ENCODE results near the gene LRRN4.
A peak's percentile ranks its signal among the peaks of the same experiment; 100 is the strongest.

LRRN4 gene

DNA sequence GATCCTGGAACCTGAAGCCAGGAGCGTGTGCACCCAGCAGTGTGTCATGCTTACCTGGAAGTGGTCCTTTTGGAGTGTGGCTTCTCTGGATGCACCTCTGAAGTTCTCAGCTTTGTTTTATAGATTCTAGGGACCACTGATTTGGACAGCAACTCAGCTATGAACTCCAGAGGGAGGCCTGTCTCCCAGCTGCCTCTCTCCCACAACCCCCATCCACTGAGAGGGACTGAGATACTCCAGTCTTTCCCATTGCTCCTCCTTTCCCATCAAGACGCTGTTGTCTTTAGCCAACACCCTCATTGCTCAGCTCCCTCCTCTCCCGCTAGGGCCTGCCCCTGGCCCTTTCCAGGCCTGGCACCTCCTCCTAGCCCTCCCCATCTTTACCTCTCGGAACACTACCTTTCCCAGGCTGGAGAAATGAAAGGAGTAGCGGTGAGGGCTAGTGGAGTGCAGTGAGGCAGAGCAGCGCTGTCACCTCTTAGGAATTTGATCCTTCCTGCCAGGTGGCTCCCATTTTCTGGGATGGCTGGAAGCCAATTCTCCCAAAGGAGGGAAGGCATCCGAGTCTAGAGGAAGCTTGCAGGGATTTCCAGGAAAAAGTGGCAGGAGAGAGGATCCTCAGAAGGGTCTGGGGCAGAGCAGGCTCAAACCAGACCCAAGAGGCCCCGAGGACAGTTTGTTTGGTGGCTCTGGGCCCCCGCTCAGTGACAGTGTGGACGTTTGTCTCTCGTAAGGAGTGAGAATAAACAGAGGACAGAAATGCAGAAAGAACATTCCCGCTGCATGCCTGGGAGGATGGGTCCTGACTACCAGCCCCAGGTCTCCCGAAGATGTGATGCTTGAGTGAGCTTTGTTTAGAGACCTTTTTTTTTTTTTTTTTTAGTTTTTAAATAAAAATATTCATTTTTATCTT is at the start of gene LRRN4:
Gene LRRN4 (minus strand): TSS at position 285 of the 913 bp plus-strand sequence. CDS start 1,261 bp downstream, outside the sequence.
- peak; percentile 49 to 75 for DNase-seq

DNA sequence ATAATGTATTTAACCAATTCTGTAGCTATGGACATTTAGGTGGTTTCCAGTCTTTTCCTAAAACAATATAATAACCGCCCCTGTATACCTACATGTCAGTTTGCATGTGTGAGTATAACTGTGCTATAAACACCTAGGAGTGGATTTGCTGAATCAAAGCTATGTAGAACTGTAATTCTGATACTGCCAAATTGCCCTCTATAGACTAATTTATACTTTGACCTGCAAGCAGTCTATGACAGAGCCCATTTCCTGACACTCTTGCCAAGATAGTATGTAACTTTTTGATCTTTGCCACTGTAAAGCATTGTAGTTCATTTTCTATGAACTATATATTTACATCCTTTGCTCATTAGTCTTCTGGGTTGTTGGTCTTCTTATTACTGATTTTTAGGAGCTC is 49.4 kb upstream of the LRRN4 start:
- no peak for DNase-seq

DNA sequence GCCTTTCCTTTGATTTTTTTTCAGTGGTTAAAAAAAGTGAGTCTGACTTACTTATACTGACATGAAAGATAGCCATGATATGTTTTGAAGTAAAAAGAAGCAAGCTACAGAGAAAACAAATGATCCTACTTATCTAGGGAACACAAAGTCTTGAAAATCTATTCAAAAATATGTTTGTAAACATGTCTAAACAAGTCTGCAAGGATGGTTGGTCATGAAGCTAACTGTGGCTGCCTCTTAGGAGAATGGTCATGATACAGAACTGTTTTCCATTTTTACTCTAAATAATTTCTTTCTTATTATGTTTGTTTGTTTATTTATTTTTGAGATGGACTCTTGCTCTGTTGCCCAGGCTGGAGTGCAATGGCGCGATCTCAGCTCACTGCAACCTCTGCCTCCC is 47.5 kb upstream of the LRRN4 start:
- no peak for DNase-seq

DNA sequence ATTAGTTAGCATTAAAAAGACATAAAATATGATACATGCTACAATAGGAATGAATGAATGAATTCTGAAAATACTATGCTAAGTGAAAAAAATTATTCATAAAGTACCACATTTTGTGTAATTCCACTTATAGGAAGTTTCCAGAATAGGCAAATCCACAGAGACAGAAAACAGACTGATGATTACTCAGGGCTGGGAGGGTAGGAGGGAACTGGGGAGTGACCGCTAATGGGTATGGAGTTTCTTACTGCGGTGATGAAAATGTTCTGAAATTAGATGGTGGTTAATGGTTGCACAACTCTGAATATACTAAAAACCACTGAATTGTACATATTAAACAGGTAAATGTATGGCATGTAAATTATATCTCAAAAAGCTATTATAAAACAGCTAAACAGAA is 46.4 kb upstream of the LRRN4 start:
- no peak for DNase-seq

DNA sequence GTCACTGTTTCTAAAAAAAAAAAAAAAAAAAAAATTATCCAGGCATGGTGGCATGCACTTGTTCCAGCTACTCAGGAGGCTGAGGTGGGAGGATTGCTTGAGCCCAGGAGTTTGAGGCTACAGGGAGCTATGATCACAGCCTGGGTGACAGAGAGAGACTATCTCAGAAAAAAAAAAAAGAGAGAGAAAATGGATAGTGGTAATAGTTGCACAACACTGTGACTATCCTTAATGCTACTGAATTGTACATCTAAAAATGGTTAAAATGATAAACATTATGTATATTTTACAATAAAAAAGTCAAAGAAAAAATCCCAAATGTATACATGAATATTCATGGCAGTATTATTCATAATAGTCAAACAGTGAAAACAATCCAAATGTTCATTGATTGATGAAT is 46.0 kb upstream of the LRRN4 start:
- no peak for DNase-seq

DNA sequence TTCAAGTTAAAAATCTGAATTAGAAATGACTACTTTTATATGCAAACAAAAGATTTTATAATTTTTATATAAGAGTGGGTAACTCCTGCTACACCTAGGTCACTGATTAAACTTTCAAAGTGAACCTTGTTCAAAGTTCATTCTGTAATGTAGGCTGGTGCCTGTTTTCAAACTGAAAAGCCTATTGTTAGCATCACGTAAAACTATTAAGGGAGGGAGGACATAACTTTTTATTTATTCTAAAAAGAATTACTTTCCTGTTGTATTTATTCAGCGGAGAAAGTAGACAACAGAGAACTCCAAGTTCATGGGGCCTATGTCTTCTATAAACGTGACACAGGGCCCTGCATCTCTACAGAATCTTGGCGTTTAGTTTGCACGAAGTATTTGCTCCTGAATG is 41.5 kb upstream of the LRRN4 start:
- no peak for DNase-seq

DNA sequence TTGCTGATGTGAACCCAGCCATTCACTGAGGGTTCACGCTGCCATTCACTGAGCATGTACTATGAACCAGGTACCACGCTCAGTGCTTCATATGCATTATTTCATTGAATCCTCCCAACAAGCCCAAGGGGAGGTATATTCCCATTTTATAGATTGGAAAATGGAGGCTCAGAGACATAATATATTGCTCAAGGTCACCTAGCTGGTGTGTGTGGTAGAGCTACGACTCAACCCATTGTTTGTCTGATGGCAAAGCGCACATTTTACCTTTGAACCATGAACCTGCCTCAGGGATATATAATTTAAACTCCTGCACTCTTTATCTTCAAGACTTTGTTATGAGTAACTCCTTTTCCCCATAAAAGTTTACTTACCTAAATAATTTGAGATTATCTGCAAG is 40.7 kb upstream of the LRRN4 start:
- DNase-seq = no peak

DNA sequence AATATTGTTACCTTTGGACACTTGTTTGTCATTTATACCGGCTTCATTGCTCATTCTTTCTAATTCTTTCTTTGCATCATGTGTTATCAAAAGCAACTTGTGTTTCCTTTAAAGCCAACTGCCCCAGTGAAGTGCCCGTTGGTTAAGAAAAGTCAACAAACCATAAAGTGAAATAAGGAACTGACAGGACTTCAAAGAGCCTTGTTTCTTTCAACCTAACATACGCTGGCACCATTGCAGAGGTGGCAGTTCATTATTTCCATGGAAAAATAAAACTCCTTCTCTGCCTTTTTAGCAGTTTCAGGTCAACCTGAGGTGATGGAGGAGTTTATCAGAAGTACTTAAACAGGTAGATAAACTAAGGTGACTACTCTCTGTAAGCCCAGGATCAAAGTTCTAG is 40.2 kb upstream of the LRRN4 start:
- DNase-seq = no peak

DNA sequence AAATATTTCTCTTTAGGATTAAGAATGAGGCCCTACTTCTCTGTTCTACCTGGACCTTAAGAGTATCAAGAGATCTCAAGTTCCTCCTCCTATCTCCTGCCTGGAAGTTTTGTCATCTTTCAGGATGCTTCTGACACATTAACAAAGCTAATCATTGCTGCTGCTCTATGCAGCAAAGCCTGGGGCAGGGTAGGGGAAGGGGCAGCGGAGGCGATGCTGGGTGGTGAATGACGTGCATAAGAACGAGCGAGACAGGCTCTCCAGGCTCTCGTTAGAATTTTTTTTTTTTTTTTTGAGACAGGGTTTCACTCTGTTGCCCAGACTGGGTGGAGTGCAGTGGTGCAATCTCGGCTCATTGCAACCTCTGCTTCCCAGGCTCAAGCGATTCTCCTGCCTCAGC is 37.8 kb upstream of the LRRN4 start:
- DNase-seq = no peak

DNA sequence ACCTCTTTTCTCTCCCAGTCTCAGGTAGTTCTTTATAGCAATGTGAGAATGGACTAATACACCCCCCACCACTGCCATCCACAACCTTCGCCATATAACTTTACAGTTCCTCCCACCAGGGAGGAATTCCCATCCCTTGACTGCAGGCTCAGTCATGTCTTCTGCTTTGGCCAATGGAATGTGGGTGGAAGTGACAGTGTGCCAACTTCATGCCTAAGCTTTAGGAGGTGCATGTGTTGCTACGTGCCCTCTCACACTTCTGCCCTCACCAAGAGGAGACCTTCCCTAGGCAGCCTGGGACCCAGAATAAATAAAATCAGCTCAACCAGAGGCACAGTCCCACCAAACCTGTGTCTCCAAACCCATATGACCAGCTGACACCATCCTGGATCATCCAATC is 33.0 kb upstream of the LRRN4 start:
- DNase-seq = no peak

DNA sequence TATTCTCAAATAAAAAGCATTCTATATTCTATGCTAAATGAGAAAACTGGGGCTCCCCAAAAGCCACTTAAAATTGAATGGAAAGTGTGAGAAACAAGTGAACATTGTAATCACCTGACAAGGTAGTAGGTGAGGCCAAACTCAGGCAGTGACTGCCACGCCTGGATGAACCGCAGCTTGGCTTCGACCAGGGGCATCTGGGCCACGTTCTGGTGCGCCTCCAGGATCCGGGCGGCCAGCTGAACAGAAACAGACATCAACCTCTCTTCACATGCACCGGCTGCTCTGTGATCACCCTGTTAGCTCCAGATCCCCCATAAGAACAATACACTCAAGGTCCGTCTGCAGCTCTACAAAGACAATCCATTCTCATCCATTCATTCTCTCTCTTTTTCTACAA is 30.1 kb upstream of the LRRN4 start:
- DNase-seq = no peak

DNA sequence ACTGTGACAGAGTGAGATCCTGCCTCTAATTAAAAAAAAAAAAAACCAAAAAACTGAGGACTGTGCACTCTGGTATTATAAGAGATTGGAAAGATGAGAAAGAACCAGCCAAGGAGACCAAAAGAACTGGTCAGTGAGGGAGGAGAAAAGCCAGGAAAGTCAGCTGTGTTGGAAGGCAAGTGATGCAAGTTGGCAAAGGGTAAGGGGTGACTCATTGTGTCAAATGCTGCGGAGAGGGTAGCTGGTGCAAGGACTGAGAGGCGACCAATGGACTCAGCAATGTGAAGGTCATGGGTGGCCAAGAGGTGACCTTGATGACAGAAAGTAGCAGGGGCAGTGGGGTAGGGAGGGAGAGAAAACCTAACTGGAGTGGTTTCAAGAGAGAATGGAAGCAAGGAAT is 27.4 kb upstream of the LRRN4 start:
- DNase-seq = no peak

DNA sequence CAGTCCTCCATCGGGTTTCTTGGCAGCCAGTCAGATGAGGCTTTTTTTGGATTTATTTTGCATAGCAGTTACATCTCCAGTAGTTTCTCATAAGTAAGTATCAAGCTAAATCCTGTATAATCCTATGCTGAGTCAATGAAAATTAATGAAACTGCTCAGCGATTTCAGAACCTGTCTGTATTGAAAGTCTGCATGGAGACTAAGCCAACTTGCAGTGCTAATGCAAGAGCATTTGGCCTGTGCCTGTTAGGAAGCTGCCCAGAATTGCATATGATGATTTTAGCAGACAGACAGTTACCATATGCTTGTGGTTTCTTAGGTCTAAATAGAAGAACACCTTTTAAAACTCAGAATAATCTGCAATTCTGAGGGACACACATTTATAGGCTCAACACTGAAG is 25.2 kb upstream of the LRRN4 start:
- DNase-seq = no peak

DNA sequence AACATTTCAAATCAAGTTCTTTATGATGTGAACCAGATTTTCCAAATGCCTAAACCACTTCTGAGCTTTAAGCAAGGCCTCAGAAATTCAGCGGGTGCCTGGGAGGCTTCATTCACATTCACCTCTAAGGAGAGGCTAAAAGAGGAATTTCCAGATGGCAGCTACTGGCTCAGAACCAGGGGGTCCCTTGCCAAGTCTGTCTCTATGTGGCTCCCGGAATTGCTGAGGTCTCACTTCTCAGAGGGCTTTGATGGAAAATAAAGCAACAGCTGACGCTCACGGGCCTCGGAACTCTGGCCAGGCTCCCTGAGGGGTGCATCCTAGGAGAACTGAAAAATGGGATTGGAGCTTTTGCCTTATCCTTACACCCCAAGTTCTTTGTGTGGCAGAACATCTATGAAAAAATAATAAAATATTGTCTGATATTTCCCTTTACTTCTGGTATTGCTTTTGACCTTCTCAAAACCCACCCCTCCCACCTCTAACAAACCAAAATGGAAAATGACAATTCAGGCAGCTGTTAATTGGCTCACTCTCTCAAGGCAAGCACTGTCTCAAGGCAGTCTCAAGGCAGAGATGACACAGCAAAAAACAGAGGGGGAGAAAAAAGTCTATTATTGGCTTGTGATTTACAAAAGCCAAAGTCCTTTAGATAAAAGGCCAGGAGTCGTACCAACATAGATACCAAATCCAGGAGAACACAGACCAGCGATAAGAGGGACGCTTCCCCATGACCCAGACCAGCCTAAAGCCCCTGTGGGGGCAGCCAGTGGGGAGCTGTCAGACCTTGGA is 21.8 kb upstream of the LRRN4 start:
- no peak for DNase-seq

DNA sequence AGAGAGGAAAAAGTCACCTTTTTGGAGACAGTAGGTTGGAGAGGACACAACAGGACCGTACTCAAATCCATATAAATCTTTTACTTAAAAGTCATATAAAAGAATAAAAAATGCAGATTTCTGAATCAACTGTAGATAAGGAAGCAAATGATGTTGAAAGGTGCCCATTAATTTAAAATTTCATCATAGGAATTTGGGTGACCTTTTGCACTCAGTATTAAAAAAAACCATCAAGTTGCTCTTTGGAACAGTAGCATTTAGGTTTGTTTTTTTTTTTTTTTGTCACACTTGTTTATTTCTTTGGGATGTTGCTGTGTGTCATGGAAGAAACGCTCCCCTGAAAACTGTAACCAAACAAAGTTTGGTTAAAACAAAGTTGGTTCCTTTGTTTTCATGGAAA is 20.9 kb upstream of the LRRN4 start:
- DNase-seq = no peak

DNA sequence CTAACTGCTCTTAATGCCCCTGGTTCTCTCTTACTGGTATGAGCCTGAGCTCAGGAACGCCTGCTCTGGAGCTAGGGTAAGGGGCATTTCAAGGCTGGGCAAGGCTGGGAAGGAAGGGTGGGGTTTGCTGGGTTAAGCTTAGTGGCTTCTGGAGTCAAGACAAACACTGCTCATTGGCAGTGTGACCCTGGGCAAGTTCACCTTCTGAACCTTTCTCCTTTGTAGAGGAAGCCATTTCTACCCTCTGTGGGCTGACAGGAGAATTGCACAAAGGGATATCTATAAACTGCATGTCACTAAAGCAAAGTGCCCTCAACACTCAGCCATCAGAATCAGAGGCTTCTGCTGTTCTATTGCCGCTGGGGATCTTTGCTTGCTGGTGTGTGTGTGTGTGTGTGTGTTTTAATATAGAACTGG is 20.3 kb upstream of the LRRN4 start:
- DNase-seq = peak in 1 of 2 experiments; percentile 21

DNA sequence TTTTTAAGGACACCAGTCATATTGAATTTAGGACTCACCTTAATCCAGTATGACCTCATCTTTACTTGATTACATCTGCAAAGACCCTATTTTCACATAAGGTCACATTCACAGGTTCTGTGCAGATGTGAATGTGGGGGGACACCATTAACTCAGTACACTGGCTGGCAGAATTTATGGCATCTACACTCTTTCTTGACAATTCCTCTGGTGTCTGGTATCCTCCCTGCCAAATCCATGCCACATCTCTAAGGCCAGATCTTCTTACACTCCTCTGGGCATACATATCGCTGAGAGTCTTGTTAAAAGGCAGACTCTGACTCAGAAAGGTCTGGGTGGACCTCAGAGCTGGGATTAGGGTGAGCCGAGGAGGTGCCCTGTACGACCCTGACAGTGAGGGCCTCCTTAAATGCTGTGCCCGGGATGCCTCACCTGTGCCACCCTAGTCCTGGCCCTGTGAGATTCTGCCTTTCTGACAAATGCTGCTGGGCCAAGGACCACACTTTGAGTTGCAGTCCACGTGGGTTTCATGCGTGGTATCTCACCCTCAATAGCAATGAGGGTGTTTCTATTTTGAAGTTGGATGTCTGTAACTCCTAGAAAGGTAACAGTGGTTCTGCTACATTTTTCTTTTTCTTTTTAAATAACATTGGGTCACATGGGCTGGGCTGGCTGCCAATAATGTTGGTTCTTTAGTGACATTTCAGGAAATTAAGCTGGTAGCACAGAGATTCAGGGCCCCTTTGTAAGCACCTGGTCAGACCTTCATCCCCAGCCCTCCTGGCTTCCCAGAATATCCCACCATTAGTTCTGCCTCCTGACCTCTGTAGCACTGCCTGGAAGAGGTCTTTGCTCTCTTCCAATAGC is 17.2 kb upstream of the LRRN4 start:
- no peak for DNase-seq

DNA sequence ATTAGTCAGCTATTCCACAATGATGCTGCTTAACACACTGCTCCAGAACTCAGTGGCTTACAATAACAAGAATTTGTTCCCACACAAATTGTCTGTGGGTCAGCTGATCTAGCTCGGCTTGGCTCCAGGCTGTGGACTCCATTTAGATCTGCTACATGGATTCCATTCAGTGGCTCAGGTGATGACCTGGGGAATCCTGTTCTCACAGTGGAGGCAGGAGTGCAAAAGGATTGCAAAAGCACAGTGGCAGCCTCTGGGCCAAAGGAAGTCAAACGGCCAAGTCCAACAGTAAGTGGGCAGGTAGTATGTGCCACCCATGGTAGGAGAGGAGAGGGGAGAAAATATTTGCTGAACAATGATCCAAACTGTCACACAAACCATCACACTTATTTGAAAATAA is 15.8 kb upstream of the LRRN4 start:
- no peak for DNase-seq

DNA sequence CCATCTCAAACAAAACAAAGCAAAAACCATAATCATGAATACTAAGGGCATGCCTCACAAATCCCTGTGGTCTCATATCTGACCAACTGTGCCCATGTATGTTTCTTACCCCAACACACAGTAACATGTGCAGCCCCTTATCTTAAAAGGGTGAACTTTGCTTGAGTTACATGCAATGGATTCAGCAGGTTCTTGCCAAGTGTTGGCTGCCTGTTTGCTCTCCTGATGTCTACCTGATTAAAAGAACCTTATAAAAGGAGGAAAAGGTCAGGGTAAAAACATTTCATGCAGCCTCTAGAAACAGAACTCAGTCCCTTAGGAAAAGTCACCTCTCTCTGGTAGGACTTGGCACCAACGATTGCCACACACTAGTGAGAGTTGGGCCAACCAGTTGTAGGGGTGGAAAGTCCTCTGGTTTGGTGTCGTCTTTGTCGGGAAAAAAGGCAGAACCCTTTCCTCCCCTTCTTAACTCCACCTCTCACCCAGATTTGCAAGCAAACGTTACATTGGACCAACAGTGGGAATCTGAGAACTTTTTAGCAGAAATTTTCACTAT is 14.0 kb upstream of the LRRN4 start:
- no peak for DNase-seq

DNA sequence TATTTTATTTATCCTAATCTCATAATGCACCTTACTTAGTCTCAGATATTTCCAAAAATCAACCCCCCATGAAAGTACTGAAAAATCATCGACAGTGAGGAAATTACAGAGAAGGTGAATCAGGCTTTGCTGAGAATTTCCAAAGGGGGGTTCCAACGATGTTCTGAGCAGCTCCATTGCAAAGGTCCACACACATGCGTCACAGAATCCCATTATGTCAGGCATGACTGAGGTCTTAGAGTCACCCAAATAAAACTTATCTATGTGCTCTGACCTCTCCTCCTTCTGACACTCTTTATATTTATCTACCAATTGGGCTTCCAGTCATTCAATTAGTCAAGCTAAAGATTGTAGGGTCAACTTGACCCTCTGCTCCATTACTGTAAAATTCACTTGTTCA is 12.7 kb upstream of the LRRN4 start:
- DNase-seq = no peak

DNA sequence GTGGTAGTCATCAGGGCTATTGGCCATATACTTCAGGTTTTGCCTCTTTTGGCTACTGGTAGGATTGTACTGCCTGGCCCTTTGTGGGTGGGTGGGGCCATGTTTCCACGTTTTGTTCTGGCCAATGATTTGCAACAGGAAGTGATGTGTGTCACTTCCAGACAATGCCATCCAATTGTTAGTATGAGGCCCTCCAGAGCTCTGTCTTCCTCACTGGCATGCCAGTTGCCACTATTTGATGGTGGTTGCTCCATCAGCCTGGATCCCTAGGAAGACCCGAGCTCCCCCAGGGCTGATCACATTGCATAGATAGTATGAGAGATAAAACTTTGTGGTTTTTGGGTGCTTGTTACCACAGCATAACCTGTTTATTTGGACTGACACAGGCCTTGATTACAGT is 7.7 kb upstream of the LRRN4 start:
- no peak for DNase-seq

DNA sequence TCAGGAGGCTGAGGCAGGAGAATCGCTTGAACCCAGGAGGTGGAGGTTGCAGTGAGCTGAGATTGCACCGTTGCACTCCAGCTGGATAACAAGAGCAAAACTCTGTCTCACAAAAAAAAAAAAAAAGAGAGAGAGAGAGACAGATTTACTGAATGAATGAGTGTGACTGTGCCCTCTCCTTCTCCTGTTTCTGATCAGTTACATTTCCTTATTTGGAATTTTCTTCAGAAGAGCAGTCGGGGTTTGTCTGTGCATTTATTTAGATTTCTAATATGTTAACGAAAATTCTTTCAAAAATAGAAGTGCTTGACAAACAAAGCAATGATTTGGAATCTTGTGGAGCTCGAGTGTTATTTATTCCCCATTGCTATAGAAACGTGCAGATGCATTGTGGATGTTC is 6.4 kb upstream of the LRRN4 start:
- no peak for DNase-seq
